H9 (cell line): ENCODE data around the gene LTF. TPM values are rescaled to one million over a fixed set of nuclear protein-coding genes. Genes with fewer than 3 reads are reported as not detected.

ENCODE experiments used
- DNase-seq: peaks from one replicate; pipeline ENCODE4 v3.0.0-alpha.2; 2017
- H2AFZ ChIP-seq: one replicate; pipeline ENCODE4 v1.6.1; 2013; ENCODE audit warnings: mild to moderate bottlenecking, low read length, control low read depth, moderate library complexity
- H2AK5ac ChIP-seq: 2 replicates; pipeline ENCODE4 v1.6.1; 2013; ENCODE audit warnings: low read length, control low read depth, mixed read lengths; ENCODE audit not compliant: insufficient read length
- H2BK120ac ChIP-seq: one replicate; pipeline ENCODE4 v1.6.1; 2013; ENCODE audit warnings: low read depth, mild to moderate bottlenecking, low read length, control low read depth, inconsistent platforms; ENCODE audit not compliant: poor library complexity, severe bottlenecking
- H2BK12ac ChIP-seq: 2 replicates; pipeline ENCODE4 v1.6.1; 2013; ENCODE audit warnings: low read length, control low read depth, mixed read lengths, low read depth; ENCODE audit not compliant: insufficient read length
- H2BK15ac ChIP-seq: 2 replicates; pipeline ENCODE4 v1.6.1; 2013; ENCODE audit warnings: low read depth, low read length, control low read depth
- H2BK20ac ChIP-seq: one replicate; pipeline ENCODE4 v1.6.1; 2013; ENCODE audit warnings: low read depth, mild to moderate bottlenecking, low read length, control low read depth, inconsistent platforms; ENCODE audit not compliant: poor library complexity, severe bottlenecking
- H2BK5ac ChIP-seq: 2 replicates; pipeline ENCODE4 v1.6.1; 2013; ENCODE audit warnings: low read length, control low read depth, mixed read lengths; ENCODE audit not compliant: insufficient read length
- H3K14ac ChIP-seq: 2 replicates; pipeline ENCODE4 v1.6.1; 2013; ENCODE audit warnings: low read length, control low read depth; ENCODE audit not compliant: insufficient read depth
- H3K18ac ChIP-seq: 2 replicates; pipeline ENCODE4 v1.6.1; 2013; ENCODE audit warnings: low read depth, mild to moderate bottlenecking, mixed read lengths, low read length, control low read depth; ENCODE audit not compliant: insufficient read length
- H3K23ac ChIP-seq: 2 replicates; pipeline ENCODE4 v1.6.1; 2013; ENCODE audit warnings: low read length, control low read depth, mixed read lengths, low read depth; ENCODE audit not compliant: insufficient read length
- H3K23me2 ChIP-seq: 2 replicates; pipeline ENCODE4 v1.6.1; 2013; ENCODE audit warnings: low read depth, mild to moderate bottlenecking, mixed read lengths, low read length, control low read depth; ENCODE audit not compliant: insufficient read length, poor library complexity, severe bottlenecking
- H3K27ac ChIP-seq: 2 replicates; pipeline ENCODE4 v1.5.1; 2013; ENCODE audit warnings: low read length, control low read depth, mixed read lengths, low read depth; ENCODE audit not compliant: insufficient read length
- H3K27me3 ChIP-seq: 2 replicates; pipeline ENCODE4 v1.6.1; 2013; ENCODE audit warnings: low read length, control low read depth, inconsistent platforms; ENCODE audit not compliant: insufficient read depth
- H3K4ac ChIP-seq: 2 replicates; pipeline ENCODE4 v1.6.1; 2013; ENCODE audit warnings: low read depth, mild to moderate bottlenecking, control low read depth, inconsistent platforms, low read length, moderate library complexity
- H3K4me1 ChIP-seq: 2 replicates; pipeline ENCODE4 v1.6.1; 2013; ENCODE audit warnings: low read length, control low read depth, inconsistent platforms; ENCODE audit not compliant: insufficient read depth
- H3K4me2 ChIP-seq: 2 replicates; pipeline ENCODE4 v1.6.1; 2013; ENCODE audit warnings: low read length, control low read depth, mixed read lengths; ENCODE audit not compliant: insufficient read length, insufficient read depth
- H3K56ac ChIP-seq: 2 replicates; pipeline ENCODE4 v1.6.1; 2013; ENCODE audit warnings: low read depth, mild to moderate bottlenecking, mixed read lengths, low read length, control low read depth; ENCODE audit not compliant: insufficient read length
- H3K79me1 ChIP-seq: 2 replicates; pipeline ENCODE4 v1.6.1; 2013; ENCODE audit warnings: low read depth, mild to moderate bottlenecking, moderate library complexity, low read length, control low read depth, inconsistent platforms; ENCODE audit not compliant: insufficient read depth, poor library complexity, severe bottlenecking
- H3K79me2 ChIP-seq: 2 replicates; pipeline ENCODE4 v1.6.1; 2013; ENCODE audit warnings: low read length, control low read depth, inconsistent platforms; ENCODE audit not compliant: insufficient read depth
- H3K9ac ChIP-seq: 2 replicates; pipeline ENCODE4 v1.6.1; 2013; ENCODE audit warnings: low read length, control low read depth, mixed read lengths; ENCODE audit not compliant: insufficient read length; ENCODE audit errors: extremely low read depth
- H3K9me3 ChIP-seq: one replicate; pipeline ENCODE4 v1.6.1; 2013; ENCODE audit warnings: low read depth, low read length, inconsistent platforms; ENCODE audit not compliant: control insufficient read depth
- H3T11ph ChIP-seq: one replicate; pipeline ENCODE4 v1.6.1; 2013; ENCODE audit warnings: mild to moderate bottlenecking, low read length, control low read depth, inconsistent platforms
- H4K20me1 ChIP-seq: one replicate; pipeline ENCODE4 v1.6.1; 2013; ENCODE audit not compliant: control insufficient read depth, insufficient read length, insufficient read depth
- H4K5ac ChIP-seq: 2 replicates; pipeline ENCODE4 v1.6.1; 2013; ENCODE audit warnings: low read depth, mild to moderate bottlenecking, mixed read lengths, low read length, control low read depth; ENCODE audit not compliant: insufficient read length
- H4K8ac ChIP-seq: replicated peaks from 2 replicates; pipeline ENCODE4 v1.6.1; 2013; ENCODE audit warnings: low read length, control low read depth, mixed read lengths, low read depth; ENCODE audit not compliant: insufficient read length
- H4K91ac ChIP-seq: 2 replicates; pipeline ENCODE4 v1.6.1; 2013; ENCODE audit warnings: low read depth, mild to moderate bottlenecking, moderate library complexity, mixed read lengths, low read length, control low read depth; ENCODE audit not compliant: insufficient read length
- H3K27ac Mint-ChIP-seq, 3 experiments: 2 replicates in 2 of 3; 3 replicates in 1 of 3; pipeline ENCODE4 v1.8.0; 2020 to 2021; ENCODE audit warnings: mixed read lengths in 3 of 3, mild to moderate bottlenecking in 1 of 3, moderate library complexity in 1 of 3
- H3K27me3 Mint-ChIP-seq: 2 replicates; pipeline ENCODE4 v1.8.0; 2021; ENCODE audit warnings: low read depth, mild to moderate bottlenecking, moderate library complexity, mixed read lengths
- H3K36me3 Mint-ChIP-seq, 3 experiments: 2 replicates in 2 of 3; 3 replicates in 1 of 3; pipeline ENCODE4 v1.8.0; 2020 to 2021; ENCODE audit warnings: low read depth in 3 of 3, mixed read lengths in 3 of 3; ENCODE audit not compliant: insufficient read depth in 1 of 3
- H3K4me1 Mint-ChIP-seq, 2 experiments: 2 replicates each; pipeline ENCODE4 v1.8.0; 2020; ENCODE audit warnings: mixed read lengths in 2 of 2
- H3K4me3 Mint-ChIP-seq, 2 experiments: 2 replicates in 1 of 2; 3 replicates in 1 of 2; pipeline ENCODE4 v1.8.0; 2020 to 2021; ENCODE audit warnings: mild to moderate bottlenecking in 2 of 2, mixed read lengths in 2 of 2, moderate library complexity in 1 of 2
- H3K9me3 Mint-ChIP-seq, 2 experiments: 2 replicates in 1 of 2; 3 replicates in 1 of 2; pipeline ENCODE4 v1.8.0; 2020; ENCODE audit warnings: mild to moderate bottlenecking in 2 of 2, mixed read lengths in 2 of 2, moderate library complexity in 1 of 2
- CTCF ChIP-seq: fragments of 200-600 bp; sonication (generic); conservative IDR thresholded peaks from 3 replicates; pipeline ENCODE4 v1.8.0; 2021; ENCODE audit warnings: antibody characterized with exemption, mild to moderate bottlenecking
- WGBS: extraction: QIAGEN DNeasy Blood & Tissue Kit; methylation state at CpG from one replicate; pipeline ENCODE4 v1.1.7; 2013; ENCODE audit warnings: missing lambda C conversion rate, low lambda C conversion rate, mixed read lengths; ENCODE audit not compliant: insufficient read length; ENCODE audit errors: extremely low coverage; 5-methylcytosine and 5-hydroxymethylcytosine counted together
- total RNA-seq: library from RNA; stranded (reverse); gene quantifications from 2 replicates; pipeline ENCODE4 v1.2.1, GENCODE V29; 2021

The LTF gene
- total RNA-seq, 1 experiment from 2014 or later, result not detected

GRCh38 chr3:46400846-46401245 is 63.9 kb downstream of the LTF start:
- H3K79me1 ChIP-seq, result no peaks in the 10 kb centered on the region
- Mint-ChIP-seq H3K4me3 (no peak overlapping the region), H3K27ac (no peak overlapping the region), H3K27me3 (peaks cover 4% of the 10 kb centered on the region), H3K9me3 (no peaks in the 10 kb centered on the region), H3K36me3 (no peaks in the 10 kb centered on the region), H3K4me1 (peaks cover 0 to 2% of the 10 kb centered on the region in 2 experiments; a peak in 1 of 4 replicates)
- H2AK5ac ChIP-seq, result no peak overlapping the region
- no peak overlapping the region for H3T11ph ChIP-seq
- H4K91ac ChIP-seq, result no peak overlapping the region
- H3K27ac ChIP-seq, result no peak overlapping the region
- no peak overlapping the region for H3K18ac ChIP-seq
- no peaks in the 10 kb centered on the region for H3K23me2 ChIP-seq
- WGBS, result no CpG with 5 or more reads among the region's 5 CpGs
- H2BK12ac ChIP-seq, result no peak overlapping the region
- H2BK120ac ChIP-seq, result no peak overlapping the region
- no peak overlapping the region for H2BK20ac ChIP-seq
- no peak overlapping the region for H3K4me2 ChIP-seq
- H3K9me3 ChIP-seq, result no peaks in the 10 kb centered on the region
- DNase-seq, result no peak
- H2BK5ac ChIP-seq, result no peak overlapping the region
- no peaks in the 10 kb centered on the region for H3K4me1 ChIP-seq
- no peak for TF ChIP-seq CTCF
- no peak overlapping the region for H4K8ac ChIP-seq
- H3K56ac ChIP-seq, result no peak overlapping the region
- no peak overlapping the region for H3K4ac ChIP-seq
- no peak overlapping the region for H2AFZ ChIP-seq
- no peaks in the 10 kb centered on the region for H3K79me2 ChIP-seq
- H4K20me1 ChIP-seq, result no peaks in the 10 kb centered on the region
- no peak overlapping the region for H3K14ac ChIP-seq
- H3K9ac ChIP-seq, result no peak overlapping the region
- no peaks in the 10 kb centered on the region for H3K27me3 ChIP-seq
- H3K23ac ChIP-seq, result no peak overlapping the region
- no peak overlapping the region for H2BK15ac ChIP-seq
- no peak overlapping the region for H4K5ac ChIP-seq
